ENCODE results near the gene GABARAP. TPM values are rescaled to one million over a fixed set of nuclear protein-coding genes. Genes with fewer than 3 reads are reported as not detected.
"Not testable (repeated sequence)": the region's sequence is repeated elsewhere in the genome, so short reads cannot be mapped to it uniquely, and the experiment has no call there.

Gene GABARAP
- total RNA-seq, 1 experiment from 2014 or later, result 296 TPM

DNA sequence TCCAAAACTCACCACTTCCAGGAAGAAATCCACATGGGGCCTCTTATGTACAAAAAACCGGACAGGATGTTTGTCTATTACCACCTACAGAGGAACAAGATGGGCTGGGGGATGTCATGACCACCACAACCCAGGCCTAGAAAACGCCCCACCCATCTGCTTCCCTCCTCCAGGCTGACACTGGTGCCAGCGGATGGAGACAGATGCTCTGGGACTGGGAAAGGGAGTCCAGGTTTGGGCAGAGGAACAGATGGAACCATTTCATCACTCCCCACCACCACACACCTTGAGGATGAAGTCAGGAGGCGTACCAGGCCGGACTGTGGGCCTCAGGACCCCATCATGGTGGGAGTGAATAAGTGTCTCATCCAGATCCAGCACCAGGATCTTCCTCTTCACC lies 4.5 kb upstream of the GABARAP start:
- in situ Hi-C loops (cut with HindIII; ENCODE audit: low pct_unique_long_range_greater_than_20kb, low sequenced_read_pairs), result no loop called here
- DNase-seq (ENCODE audit: low read depth), result no peak

DNA sequence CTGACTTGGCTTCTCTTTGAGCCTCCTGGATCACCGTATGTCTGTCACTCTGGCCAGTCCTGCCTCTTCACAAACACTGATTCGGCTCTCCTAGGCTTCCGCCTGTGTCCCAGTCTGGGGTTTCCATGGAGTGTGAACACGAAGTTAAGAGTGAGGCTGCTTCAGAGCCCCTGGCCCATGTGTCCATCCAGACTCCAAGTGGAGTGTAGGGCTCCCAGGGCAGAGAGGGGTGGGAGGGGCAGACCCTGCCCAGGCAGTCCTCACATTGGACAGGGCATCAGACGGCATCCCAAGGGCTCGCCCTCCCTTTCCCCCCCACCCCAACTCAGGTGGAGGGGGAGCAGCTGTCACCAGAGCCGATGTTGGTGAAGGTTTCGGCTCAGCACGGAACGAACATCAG lies 1.6 kb upstream of the GABARAP start:
- DNase-seq (ENCODE audit: low read depth); in situ Hi-C loops (cut with HindIII; ENCODE audit: low pct_unique_long_range_greater_than_20kb, low sequenced_read_pairs): not testable (repeated sequence)

DNA sequence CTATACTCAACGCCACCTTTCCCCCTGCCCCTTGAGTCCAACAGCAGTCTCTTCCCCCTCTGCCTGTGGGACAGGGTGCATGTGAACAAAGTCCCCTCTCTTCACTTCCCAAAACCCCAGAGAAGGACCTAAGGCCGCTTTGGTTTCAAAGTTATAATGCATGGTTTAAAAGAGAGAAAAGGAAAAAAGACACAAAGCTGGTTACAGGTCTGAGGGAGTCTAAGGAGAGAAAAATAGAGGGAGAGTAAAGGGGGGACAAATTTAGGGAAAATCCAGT lies 1.1 kb upstream of the GABARAP start:
- DNase-seq (ENCODE audit: low read depth), result no peak
- in situ Hi-C loops (cut with HindIII; ENCODE audit: low pct_unique_long_range_greater_than_20kb, low sequenced_read_pairs), result no loop called here

DNA sequence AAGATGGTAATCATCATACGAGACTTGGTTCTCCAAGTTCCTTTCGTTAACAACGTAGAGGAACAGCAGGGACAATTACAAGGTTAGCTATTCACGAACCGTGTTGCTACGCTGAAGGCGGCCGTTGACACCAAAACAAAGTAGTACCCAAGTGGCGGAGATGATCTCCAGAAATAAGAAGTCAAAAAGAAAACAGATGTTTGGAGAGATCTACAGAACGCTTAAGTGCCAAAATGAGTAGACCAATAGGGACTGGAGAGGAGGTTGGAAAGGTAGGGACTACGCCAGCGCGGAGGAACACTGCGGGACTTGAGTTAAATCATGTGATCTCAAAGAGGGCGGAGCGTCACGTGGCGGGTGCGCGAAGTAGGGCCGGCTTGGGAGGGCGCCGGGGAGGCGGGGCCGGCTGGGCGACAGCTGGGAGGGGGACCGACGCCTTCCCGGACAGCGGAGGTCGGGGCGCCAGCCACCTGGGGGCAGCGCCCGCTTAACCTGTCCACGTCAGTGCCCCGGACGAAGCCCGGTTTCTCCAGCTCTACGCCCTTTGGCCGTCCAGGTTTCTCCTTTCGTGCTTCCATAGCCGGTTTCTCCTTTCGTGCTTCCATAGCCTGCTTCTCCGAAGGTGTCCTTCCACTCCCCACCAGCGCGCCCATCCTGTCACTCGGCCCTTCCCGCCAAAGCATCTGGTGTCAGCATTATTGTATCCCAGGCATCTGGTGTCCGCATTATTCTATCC lies 636 bp upstream of the GABARAP start:
- in situ Hi-C loops (cut with HindIII; ENCODE audit: low pct_unique_long_range_greater_than_20kb, low sequenced_read_pairs), result no loop called here

DNA sequence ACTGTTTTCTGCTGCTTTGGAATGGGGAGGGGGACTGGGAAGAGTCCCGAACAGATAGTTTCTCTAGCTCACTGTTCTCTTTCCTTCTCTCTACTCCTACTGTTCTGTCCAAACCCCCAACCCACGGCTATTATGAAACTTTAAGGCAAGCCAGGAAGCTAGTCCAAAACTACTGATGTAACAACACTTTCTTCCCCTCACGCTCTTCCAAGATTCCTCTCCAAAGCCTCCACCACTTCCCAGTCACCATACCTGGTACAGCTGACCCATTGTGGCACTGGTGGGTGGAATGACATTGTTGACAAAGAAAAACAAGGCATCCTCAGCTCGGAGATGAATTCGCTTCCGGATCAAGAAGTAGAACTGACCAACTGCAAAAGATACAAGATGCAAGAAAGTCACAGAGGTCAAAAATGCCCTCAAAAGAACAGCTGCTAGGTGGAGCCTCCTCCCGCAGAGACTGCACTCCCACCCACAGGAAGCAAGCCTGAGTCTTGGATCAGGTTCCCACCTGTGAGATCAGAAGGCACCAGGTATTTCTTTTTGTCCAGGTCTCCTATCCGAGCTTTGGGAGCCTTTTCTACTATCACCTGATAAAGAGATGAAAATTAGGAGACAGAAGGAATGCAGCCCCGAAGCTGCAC lies 1.0 kb downstream of the GABARAP start:
- in situ Hi-C loops (cut with HindIII; ENCODE audit: low pct_unique_long_range_greater_than_20kb, low sequenced_read_pairs), result no loop called here

More for the DNA sequence above, 636 bp upstream of the GABARAP start:
- DNase-seq (ENCODE audit: low read depth), result peak; percentile 90

DNA sequence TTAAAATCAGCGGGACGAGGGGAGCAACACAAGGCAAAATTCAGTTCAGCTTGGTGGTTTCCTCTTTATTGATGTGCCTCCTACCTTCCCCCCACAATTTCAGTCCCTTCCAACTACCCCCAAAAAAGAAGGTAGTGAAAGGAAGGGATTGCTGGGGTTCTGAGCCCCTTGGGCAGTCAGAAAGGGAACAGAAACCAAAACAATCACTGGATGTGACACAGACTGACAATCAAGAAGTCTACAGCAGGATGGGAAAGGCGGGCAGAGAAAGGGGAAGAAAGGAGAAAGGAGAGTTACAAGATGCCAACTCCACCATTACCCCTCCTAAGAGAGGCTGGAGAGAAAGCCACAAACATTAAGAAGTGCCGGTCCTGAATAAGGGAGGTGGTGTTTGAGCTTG lies 1.9 kb downstream of the GABARAP start:
- DNase-seq (ENCODE audit: low read depth), result no peak
- in situ Hi-C loops (cut with HindIII; ENCODE audit: low pct_unique_long_range_greater_than_20kb, low sequenced_read_pairs), result no loop called here

More for the DNA sequence above, 1.0 kb downstream of the GABARAP start:
- no peak for DNase-seq (ENCODE audit: low read depth)

DNA sequence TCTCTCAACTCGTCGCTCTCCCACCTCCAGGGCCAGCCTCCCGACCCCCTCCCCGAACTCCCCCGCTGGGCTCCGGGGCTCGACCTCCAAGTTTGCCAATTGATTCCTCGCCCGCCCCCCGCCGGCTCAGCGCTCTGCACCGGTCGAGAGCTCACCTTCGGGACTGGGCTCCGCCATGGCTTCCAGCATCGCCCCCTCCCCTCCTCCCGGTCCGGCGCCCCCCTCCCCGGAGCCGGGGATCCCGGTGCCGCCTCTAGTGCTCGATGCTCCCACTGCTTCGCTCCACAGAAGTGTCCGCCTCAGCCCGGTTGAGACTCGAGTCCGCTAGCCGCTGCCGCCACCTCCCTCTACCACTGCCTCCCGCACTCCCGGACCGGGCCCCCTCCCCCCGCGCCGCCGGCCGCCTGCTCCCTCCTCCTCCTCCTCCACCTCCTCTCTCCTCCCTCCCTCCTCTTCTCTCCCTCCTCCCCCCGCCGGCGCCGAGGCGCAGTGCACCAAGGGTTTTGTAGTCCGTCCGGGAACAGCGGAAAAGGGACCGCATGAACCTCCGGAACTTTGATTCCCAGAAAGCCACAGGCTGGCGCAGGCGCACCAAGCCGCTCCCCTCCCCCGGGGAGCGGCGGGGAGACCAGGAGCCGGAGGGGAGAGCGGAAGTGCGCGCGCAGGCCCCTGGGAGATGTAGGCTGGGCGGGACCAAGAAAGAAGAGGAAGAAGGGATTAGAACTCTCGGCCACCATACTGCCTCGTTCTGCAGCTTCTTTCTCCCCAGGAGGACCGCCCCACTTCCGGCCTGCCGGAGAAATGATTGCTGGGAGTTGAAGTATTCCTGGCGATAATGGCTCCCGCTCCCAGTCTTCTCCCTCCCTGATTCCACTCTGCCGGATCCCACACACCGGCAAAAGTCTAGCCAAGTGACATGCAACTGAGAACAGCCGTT lies 2.9 kb downstream of the GABARAP start, which contains the start of gene PHF23:
TSS of gene PHF23 (minus strand) at position 367 of the 937 bp plus-strand sequence. CDS start at position 189, 178 bp downstream.
- DNase-seq (ENCODE audit: low read depth), result peak; percentile 100
- in situ Hi-C loops (cut with HindIII; ENCODE audit: low pct_unique_long_range_greater_than_20kb, low sequenced_read_pairs), result no loop called here

DNA sequence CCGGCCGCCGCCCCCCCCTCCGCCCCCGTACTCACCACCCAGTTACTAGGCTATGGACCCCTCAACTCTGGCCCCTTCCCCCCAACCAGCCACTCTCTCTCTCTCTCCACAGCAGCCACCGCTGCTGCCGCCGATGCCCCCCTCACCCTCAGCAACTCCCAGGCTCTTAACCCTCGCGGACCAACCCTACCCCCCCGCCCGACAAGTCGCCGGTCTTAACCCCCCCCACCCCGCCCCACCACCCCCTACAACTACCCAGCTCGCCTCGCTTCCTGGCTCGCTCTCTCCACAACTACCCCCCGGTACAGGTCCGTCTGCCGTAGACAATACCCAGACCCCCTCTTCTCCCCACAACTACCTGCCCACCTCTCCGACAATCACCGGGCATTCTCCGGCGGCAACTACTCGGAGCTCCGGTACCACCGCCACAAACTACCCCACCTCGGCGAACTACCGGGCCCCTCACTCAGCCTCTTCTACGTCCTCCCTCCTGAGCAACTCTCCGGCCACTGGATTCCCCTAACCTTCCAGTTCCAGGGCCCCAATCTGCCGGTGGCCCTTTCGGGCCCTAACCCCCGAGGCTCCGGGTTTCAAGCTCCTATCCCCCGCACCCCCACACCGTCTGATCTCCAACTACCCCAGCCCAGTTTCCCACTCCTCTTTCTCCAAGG lies 3.7 kb downstream of the GABARAP start:
- in situ Hi-C loops (cut with HindIII; ENCODE audit: low pct_unique_long_range_greater_than_20kb, low sequenced_read_pairs), result no loop called here
- no peak for DNase-seq (ENCODE audit: low read depth)

DNA sequence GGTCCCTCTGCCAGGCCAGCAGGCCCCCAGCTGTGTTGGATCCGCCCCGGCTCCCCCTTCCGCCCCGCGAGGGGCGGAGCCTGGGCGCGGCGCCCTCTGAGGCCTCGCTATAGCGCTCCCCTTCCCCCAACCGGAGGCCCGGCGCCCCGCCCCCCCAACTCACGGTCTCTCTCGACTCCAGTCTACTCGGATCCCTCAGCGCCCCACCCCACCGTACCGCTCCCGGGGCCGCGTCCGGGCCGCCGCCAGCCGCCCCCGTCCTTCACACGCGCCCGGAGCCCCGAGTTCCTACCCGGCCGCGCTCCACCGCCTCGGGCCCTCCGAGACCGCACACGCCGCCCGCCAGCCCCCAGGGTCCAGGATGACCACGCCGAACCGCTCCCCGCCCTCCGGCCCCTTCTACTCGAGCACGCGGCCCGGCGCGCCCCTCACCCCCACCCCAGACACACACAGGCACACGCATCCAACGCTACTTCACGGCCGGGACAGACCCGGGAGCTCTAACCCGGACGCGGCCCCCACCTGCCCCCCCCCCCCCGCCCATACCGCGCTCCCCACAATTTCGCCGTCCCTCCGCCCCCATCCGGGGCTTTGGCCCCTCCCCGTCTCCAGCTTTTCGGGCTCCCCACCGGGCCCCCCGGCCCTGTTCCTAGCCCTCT lies 4.4 kb downstream of the GABARAP start:
- in situ Hi-C loops (cut with HindIII; ENCODE audit: low pct_unique_long_range_greater_than_20kb, low sequenced_read_pairs), result no loop called here
- DNase-seq (ENCODE audit: low read depth), result peak; percentile 38

DNA sequence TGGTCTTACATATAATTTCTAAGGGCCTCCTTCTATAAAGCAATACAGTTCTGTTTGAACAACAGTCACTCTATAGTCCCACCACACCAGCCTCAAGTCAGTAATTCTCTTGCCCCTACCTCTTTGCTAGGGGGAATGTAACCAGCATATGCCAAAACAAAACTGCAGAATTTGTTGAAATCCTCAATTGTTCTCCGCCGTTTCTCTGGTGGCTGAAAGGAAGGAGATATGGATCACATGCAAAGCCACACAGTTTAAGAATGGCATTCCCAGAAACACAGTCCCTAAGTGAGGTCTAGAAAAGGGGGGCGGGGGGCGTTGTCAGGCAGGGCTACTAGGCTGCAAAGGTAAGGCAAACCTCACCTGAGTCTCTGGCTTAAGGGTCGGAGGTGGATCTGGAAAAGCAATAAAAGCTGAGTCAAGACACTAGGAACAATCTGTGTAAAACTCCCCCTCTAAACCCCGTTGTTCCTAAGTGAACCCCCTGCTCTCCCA lies 4.9 kb downstream of the GABARAP start:
- no peak for DNase-seq (ENCODE audit: low read depth)
- in situ Hi-C loops (cut with HindIII; ENCODE audit: low pct_unique_long_range_greater_than_20kb, low sequenced_read_pairs), result no loop called here

DNA sequence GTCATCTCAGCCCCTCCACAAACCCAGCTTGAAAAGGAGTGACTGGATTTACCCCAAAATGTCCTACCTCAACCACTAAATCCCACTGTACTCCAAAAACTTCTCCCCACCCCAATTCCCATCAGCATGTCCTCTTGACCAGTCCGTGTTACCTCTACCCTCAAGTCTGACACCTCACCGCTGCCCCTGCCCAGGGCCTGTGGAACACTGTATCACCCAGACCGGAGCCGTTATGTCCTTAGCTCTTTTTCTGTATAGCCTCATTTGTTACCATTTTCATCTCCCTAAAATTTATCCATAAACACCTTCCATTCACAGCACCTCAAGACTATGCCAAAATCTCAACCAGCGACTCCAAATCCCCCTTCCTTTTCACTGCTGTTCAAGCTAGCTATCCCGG lies 5.4 kb downstream of the GABARAP start:
- in situ Hi-C loops (cut with HindIII; ENCODE audit: low pct_unique_long_range_greater_than_20kb, low sequenced_read_pairs), result no loop called here
- no peak for DNase-seq (ENCODE audit: low read depth)

DNA sequence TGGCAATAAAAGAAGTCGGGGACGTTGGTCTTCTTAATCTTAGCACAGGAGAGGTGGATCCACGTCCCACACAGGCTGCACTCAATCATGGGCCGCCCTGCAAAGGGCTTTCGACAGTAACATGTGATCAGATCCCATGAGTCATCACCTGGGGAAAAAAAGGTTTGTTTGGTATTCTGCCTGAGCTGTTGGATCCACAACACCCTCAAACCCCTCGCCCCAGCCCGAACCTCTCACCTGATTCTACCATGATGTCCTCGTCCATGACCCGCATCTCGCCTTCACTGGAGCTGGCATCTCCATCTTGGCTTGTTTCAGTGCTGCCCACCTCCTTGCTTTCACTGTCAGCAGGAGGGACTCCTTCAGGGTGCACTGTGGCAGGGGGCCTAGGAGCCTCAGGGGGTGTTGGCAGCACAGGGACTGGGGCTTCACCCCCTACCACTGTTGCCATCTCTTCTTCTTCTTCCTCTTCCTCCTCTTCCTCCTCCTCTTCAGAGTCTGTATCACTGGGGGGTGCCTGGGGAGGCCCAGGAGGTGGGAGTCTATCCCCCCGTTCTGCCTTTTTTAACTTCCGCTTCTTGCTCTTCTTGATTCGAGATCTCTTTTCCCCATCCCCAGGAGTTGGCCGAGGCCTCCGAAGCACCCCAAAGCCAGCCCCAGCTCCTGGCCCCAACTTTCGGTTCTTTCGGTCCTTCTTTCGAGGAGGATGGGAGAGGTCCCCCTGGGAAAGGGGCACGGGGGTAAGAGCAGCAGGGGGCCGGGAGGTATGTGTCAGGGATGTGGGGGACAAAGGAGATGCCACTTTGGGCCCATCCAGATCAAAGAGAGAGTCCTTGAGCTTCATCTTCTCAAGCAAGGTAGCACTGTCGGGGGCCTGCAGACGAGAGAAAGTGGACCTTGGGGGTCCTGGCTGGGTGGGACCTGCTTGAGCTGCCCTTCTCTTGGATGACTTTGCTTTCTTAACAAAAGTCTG lies 6.3 kb downstream of the GABARAP start:
- no peak for DNase-seq (ENCODE audit: low read depth)
- in situ Hi-C loops (cut with HindIII; ENCODE audit: low pct_unique_long_range_greater_than_20kb, low sequenced_read_pairs), result no loop called here

DNA sequence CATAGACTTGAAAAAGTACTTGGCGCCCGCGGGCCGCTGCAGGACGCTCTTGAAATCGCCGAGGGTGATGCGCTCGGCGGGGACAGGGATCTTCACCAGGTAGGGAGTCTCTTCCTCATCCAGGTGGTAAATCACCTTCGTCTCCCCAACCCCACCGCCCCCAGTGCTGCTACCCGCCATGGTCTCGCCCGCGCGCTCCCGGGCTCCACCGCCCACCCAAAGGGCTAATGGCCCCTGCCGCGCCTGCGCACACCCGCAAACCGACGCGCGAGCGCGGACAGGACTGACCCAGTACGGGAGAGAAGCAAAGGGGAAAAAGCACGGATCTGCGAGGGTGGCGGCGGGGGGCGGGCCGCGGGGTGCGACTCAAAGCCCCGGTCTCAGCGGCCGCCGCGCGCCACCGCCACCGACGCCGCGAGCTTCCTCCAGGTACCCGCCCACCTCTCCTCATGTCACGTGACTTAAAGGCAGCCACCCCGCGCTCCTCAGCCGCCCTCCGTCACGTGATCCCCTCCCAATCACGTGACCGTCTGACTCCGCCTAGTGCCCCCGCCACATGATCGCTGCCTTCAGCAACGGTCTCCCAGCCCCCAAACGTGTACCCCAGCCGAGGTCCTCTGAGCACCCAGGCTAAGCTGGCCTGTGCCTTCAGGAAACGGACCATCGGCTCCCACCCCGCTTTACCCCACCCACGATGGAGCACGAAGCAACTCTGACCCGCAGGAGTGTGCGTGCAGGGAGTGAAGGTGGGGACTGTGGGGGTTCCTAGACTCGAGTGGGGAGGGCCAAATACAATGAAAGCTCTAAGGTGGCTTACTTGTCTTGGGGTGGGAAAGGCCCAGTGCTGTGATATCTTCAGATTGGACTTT lies 7.9 kb downstream of the GABARAP start, which contains the start of gene DVL2:
TSS of gene DVL2 (minus strand) at position 435 of the 869 bp plus-strand sequence. CDS start at position 180, 255 bp downstream.
- in situ Hi-C loops (cut with HindIII; ENCODE audit: low pct_unique_long_range_greater_than_20kb, low sequenced_read_pairs), result no loop called here
- DNase-seq (ENCODE audit: low read depth), result peak; percentile 85

DNA sequence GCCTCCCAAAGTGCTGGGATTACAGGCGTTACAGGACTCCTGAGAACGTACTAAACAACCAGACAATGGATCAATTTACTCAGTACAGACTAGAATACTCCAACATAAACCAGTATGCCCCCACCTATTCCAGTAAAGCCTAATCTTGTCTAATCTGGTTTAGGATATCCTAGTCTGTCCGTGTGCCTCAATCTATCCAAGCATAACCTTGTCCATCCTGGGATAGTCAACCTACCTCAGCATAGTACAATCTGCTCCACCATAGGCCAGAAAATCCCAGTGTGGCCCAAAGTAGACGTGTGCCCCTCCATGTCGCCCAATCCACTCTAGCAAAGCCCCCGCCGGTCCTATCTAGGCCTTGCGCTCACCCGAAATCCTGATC lies 8.6 kb downstream of the GABARAP start:
- DNase-seq (ENCODE audit: low read depth), result no peak
- in situ Hi-C loops (cut with HindIII; ENCODE audit: low pct_unique_long_range_greater_than_20kb, low sequenced_read_pairs), result no loop called here

DNA sequence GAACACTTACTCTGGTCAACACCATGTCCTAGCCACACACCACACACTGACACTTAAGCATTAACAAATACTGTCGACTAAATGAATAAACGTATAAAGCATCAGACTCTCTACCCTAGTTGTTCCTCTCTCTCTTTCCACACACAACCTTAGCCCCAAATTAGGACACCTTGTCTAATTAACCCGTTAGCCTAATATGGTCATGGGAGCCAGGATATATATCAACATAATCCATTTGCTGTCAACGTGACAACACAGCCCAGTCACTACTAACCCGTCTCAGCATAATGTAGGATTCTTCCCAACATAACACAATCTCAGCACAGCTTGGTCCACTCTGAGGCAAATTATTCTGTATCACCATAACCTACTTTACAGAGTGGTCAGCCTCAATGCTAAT lies 10.1 kb downstream of the GABARAP start:
- DNase-seq (ENCODE audit: low read depth), result no peak
- in situ Hi-C loops (cut with HindIII; ENCODE audit: low pct_unique_long_range_greater_than_20kb, low sequenced_read_pairs), result no loop called here

DNA sequence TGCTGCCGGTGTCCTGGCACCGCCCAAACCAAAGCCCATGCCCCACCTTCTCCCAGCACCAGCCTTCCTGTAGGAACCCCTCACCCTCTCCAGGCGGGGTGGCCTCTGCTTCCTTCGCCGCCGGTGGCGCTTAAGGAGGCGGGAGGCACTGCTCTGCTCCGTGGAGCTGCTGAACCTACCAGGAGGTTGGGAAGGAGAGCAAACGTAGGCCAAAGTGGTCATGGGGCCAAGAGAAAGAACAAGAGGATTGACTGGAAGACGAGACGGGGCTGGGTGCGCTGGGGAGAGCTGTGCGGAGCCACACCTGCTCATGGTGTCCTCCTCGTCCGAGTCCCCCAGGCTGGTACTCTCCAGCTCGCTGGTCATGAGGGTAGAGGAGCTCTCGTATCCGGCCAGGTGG lies 12.7 kb downstream of the GABARAP start:
- no peak for DNase-seq (ENCODE audit: low read depth)
- in situ Hi-C loops (cut with HindIII; ENCODE audit: low pct_unique_long_range_greater_than_20kb, low sequenced_read_pairs), result no loop called here
